Small intestine (tissue), 7 donors: ENCODE measurements around the gene KCNH2. TPM values are rescaled to one million over a fixed set of nuclear protein-coding genes. Genes with fewer than 3 reads are reported as not detected.

Experiments used
- DNase-seq, 2 donors: peaks; one replicate each; pipeline versions ENCODE4 v3.0.0 to v3.0.0-alpha.2; 2013
- FAIRE-seq: peaks from 2 replicates; lab custom pipeline; 2012; peaks lifted over from hg19 to GRCh38; lab: Jason Lieb, UNC
- H3K27ac ChIP-seq, 3 donors: one replicate each; pipeline ENCODE4 v1.5.1; 2013; ENCODE audit warnings: low read length in 2 of 3, mild to moderate bottlenecking in 2 of 3, control low read depth in 1 of 3, inconsistent platforms in 1 of 3, low read depth in 1 of 3, moderate library complexity in 1 of 3
- H3K27me3 ChIP-seq, 3 donors: one replicate each; pipeline ENCODE4 v1.6.1; 2013; ENCODE audit warnings: low read length in 3 of 3, inconsistent platforms in 1 of 3; ENCODE audit not compliant: control insufficient read depth in 3 of 3, insufficient read depth in 3 of 3
- H3K36me3 ChIP-seq, 3 donors: one replicate each; pipeline ENCODE4 v1.6.1; 2013; ENCODE audit warnings: low read length in 3 of 3, inconsistent platforms in 1 of 3, low read depth in 1 of 3, mild to moderate bottlenecking in 1 of 3, moderate library complexity in 1 of 3; ENCODE audit not compliant: control insufficient read depth in 3 of 3, insufficient read depth in 2 of 3
- H3K4me1 ChIP-seq, 3 donors: one replicate each; pipeline ENCODE4 v1.6.1; 2013; ENCODE audit warnings: low read length in 2 of 3, inconsistent platforms in 1 of 3, low read depth in 1 of 3, mild to moderate bottlenecking in 1 of 3, moderate library complexity in 1 of 3; ENCODE audit not compliant: control insufficient read depth in 3 of 3, insufficient read depth in 2 of 3
- H3K4me3 ChIP-seq, 3 donors: one replicate each; pipeline ENCODE4 v1.5.1; 2013; ENCODE audit warnings: low read length in 3 of 3, control low read depth in 1 of 3, inconsistent platforms in 1 of 3, low read depth in 1 of 3, mild to moderate bottlenecking in 1 of 3, moderate library complexity in 1 of 3
- H3K9me3 ChIP-seq, 2 donors: one replicate each; pipeline ENCODE4 v1.6.1; 2013; ENCODE audit warnings: low read depth in 1 of 2, low read length in 1 of 2; ENCODE audit not compliant: control insufficient read depth in 2 of 2, insufficient read depth in 1 of 2
- WGBS, 3 donors: extraction: QIAGEN DNeasy Blood & Tissue Kit; methylation state at CpG; one replicate each; pipeline ENCODE4 v1.1.7; 2013; 5-methylcytosine and 5-hydroxymethylcytosine counted together
- polyA plus RNA-seq, 4 donors: library from polyadenylated mRNA; stranded (reverse) in 3 of 4; unstranded in 1 of 4; fragments of 200-250 nt in 3 of 4; fragments of 120-200 nt in 1 of 4; gene quantifications; one replicate each; pipeline versions ENCODE4 v1.2.1 to v1.2.3, GENCODE V29; 2013
- donor health status: healthy with polysubstance abuse.
- donor health status: control.
- donor health status: control.
- donor health status: Bipolar disorder and iron deficiency.
- donor health status: healthy.

KCNH2 gene
- polyA plus RNA-seq, 4 donors: 2.4 to 5.7 (median 3.7) TPM; not detected in 1

GRCh38 chr7:150973571-150974451 is 4.3 kb downstream of the KCNH2 start:
- FAIRE-seq (no peak), DNase-seq (peak; percentile 68 to 75)
- Histone ChIP-seq H3K4me3 (peak overlapping the region in 1 of 3 donors; percentile 43), H3K4me1 (peaks cover 0 to 70% (median 9%) of the 10 kb centered on the region in 3 donors), H3K36me3 (peaks cover 0 to 4% (median 0%) of the 10 kb centered on the region in 3 donors), H3K27ac (peak overlapping the region in 2 of 3 donors; percentile 71 to 86), H3K9me3 (no peaks in the 10 kb centered on the region), H3K27me3 (peaks cover 0 to 27% (median 3%) of the 10 kb centered on the region in 3 donors)
- WGBS, 3 donors: 17 to 37% (median 23%) methylated on average over 21 to 27 of the region's 27 CpGs

- no peak overlapping the region for H3K4me3 ChIP-seq
- peaks cover 0 to 4% (median 0%) of the 10 kb centered on the region in 3 donors for H3K36me3 ChIP-seq
- DNase-seq: no peak
- WGBS, 3 donors: 62 to 73% (median 65%) methylated on average over 8 of the region's 8 CpGs
- H3K4me1 ChIP-seq: peaks cover 0 to 65% (median 8%) of the 10 kb centered on the region in 3 donors
- H3K9me3 ChIP-seq: no peaks in the 10 kb centered on the region
- peaks cover 0 to 21% (median 3%) of the 10 kb centered on the region in 3 donors for H3K27me3 ChIP-seq
- peak overlapping the region in 1 of 3 donors; percentile 76 for H3K27ac ChIP-seq
- no peak for FAIRE-seq
Observed at GRCh38 chr7:150972741-150973140, 5.4 kb downstream of the KCNH2 start.

DNA sequence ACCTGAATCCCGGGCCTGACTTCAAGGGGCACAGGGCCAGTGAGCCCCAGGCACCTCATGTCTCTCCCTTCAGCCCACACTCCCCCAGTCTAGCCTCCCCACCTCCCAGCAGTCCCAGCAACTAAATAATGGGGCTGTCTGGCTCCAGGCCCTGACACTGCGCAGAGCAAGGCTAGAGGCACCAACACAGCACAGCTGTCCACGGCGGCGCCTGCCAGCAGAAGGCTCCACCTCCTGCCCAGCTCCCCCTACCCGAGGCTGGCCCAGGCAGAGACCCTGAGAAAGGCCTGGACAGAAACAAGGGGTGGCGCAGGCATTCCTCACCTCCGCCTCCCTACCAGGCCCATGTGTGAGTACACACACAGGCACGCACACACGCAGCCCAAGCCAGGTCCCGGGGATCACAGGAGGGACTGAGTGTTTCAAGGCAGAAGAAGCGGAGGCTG is 6.1 kb downstream of the KCNH2 start:
- H3K27ac ChIP-seq: peak overlapping the region in 2 of 3 donors; percentile 48 to 76
- no peak for FAIRE-seq

DNA sequence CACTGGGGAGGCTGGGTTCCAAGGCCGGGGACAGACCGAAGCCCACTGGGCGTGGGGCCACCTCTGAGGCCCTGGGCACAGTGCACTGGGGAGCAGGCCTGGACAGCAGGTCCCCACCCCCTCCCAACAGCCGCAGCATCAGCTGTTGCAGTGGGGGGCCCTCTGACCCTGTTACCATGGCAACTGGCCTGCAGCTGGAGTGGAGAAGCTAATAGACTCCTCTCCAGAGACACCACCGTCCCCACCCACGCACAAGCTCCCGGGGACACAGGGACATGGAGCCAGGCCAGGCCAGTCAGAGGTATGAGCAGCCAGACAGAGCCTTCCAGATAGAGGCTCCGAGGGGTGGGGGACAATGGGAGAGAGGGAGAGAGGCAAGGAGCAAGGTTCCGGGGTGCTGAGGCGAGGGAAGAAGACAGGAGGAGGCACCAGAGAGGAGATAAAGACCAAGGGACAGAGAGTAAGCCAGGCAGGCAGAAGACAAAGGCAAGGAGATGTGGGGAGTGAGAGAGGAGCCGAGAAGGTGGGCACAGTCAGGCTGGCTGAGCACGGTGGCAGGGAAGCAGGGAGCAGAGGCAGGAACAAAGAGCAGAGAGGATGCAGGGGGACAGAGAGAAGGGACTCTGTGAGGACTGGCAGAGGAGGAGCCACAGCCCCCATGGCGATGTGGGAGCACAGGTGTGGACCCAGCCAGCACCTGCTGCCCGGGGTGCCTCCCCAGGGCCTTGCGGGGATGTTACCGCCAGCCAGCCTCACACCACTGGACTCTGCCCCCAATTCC is 6.7 kb downstream of the KCNH2 start:
- H3K27ac ChIP-seq: peak overlapping the region in 2 of 3 donors; percentile 48 to 76
- FAIRE-seq (no peak), DNase-seq (peak; percentile 24 to 46)
- H3K4me1 ChIP-seq: peaks cover 0 to 55% (median 4%) of the 10 kb centered on the region in 3 donors
- peaks cover 0 to 4% (median 0%) of the 10 kb centered on the region in 3 donors for H3K36me3 ChIP-seq
- no peaks in the 10 kb centered on the region for H3K9me3 ChIP-seq
- H3K27me3 ChIP-seq: peaks cover 0 to 10% (median 2%) of the 10 kb centered on the region in 3 donors
- H3K4me3 ChIP-seq: no peak overlapping the region
- 25 to 50% (median 29%) methylated on average over 14 to 16 of the region's 16 CpGs for WGBS, 3 donors

More for the DNA sequence above, 6.1 kb downstream of the KCNH2 start:
- no peak overlapping the region for H3K4me3 ChIP-seq
- no peaks in the 10 kb centered on the region for H3K9me3 ChIP-seq
- H3K36me3 ChIP-seq: peaks cover 0 to 4% (median 0%) of the 10 kb centered on the region in 3 donors
- DNase-seq: peak in 1 of 2 donors; percentile 72
- peaks cover 0 to 16% (median 3%) of the 10 kb centered on the region in 3 donors for H3K27me3 ChIP-seq
- peaks cover 0 to 60% (median 4%) of the 10 kb centered on the region in 3 donors for H3K4me1 ChIP-seq
- WGBS, 3 donors: 46 to 50% (median 47%) methylated on average over 12 of the region's 12 CpGs

DNA sequence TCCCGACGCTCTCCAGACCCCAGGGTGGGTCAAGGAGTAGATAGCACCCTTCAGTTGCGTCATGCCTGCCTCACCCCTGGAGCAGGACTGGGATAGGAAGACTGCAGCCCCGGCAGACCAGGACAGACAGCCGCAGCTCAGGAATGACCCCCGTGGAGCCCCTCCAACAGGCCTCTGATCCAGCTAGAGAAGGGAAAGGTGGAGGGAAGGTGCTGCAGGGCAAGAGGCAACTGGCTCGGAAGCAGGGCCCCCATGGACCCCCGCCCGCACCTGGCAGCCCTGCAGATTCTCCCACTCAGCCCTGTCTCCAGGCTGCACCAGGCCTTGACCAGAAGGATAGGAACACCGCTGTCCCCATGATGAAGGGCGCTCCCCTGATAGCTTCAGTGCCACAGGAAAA is 7.7 kb downstream of the KCNH2 start:
- H3K4me3 ChIP-seq: no peak overlapping the region
- H3K9me3 ChIP-seq: no peaks in the 10 kb centered on the region
- peaks cover 0 to 4% (median 0%) of the 10 kb centered on the region in 3 donors for H3K36me3 ChIP-seq
- peaks cover 0 to 6% (median 0%) of the 10 kb centered on the region in 3 donors for H3K27me3 ChIP-seq
- WGBS, 3 donors: 76 to 84% (median 76%) methylated on average over 11 of the region's 11 CpGs
- H3K4me1 ChIP-seq: peaks cover 0 to 45% (median 2%) of the 10 kb centered on the region in 3 donors
- no peak overlapping the region for H3K27ac ChIP-seq
- DNase-seq (no peak), FAIRE-seq (no peak)

GRCh38 chr7:150969475-150969874 is 8.6 kb downstream of the KCNH2 start:
- 82 to 87% (median 83%) methylated on average over 7 of the region's 7 CpGs for WGBS, 3 donors
- H3K27ac ChIP-seq: no peak overlapping the region
- peaks cover 0 to 3% (median 0%) of the 10 kb centered on the region in 3 donors for H3K27me3 ChIP-seq
- H3K4me3 ChIP-seq: no peak overlapping the region
- H3K4me1 ChIP-seq: peaks cover 0 to 38% (median 0%) of the 10 kb centered on the region in 3 donors
- peaks cover 0 to 6% (median 0%) of the 10 kb centered on the region in 3 donors for H3K36me3 ChIP-seq
- FAIRE-seq (no peak), DNase-seq (no peak)
- H3K9me3 ChIP-seq: no peaks in the 10 kb centered on the region

DNA sequence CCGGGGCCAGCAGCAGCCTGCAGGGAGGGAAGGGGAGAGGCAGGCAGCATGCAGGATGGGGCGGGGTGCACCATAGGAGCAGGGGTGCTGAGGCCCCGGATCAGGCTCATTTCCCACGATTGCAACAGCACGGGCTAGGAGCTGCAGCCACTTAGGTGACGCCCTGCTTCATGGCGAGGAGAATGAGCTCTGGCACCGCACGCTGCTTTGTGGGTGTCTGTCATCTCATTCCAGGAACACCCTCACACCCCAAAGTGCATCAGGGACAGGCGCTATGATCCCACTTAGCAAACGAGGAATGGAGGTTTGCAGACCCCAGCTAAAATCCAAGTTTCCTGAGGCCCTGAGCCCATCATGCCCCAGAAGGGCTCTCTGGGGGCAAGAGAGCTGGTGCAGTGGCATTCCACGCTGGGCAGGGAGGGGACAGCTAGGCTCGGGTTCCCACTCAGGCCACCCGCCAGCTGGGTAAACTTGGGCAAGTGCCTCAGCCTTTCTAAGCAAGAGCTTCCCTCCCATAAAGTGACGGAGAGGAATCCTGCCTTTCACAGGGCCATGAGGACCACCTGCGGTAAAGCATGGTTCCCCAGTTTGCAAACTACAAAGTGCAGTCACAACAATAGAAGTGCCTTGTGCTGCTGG is 9.3 kb downstream of the KCNH2 start:
- no peak overlapping the region for H3K4me3 ChIP-seq
- no peak overlapping the region for H3K27ac ChIP-seq
- DNase-seq (no peak), FAIRE-seq (no peak)
- no peaks in the 10 kb centered on the region for H3K9me3 ChIP-seq
- peaks cover 0 to 5% (median 0%) of the 10 kb centered on the region in 3 donors for H3K27me3 ChIP-seq
- WGBS, 3 donors: 53 to 63% (median 57%) methylated on average over 16 of the region's 16 CpGs
- H3K4me1 ChIP-seq: peaks cover 0 to 34% (median 0%) of the 10 kb centered on the region in 3 donors
- peaks cover 0 to 6% (median 0%) of the 10 kb centered on the region in 3 donors for H3K36me3 ChIP-seq
